GM18858 (cell line): ENCODE results near the gene PTPRT.

Source experiments
- ATAC-seq: cut with Tn5 transposase; IDR thresholded peaks from one replicate; pipeline ENCODE4 v1.9.1; 2021; ENCODE audit not compliant: unreplicated experiment

PTPRT gene

GRCh38 chr20:42740226-42740870, 449.4 kb downstream of the PTPRT start:
- ATAC-seq, result no peak

GRCh38 chr20:42739683-42740082, 450.0 kb downstream of the PTPRT start:
- ATAC-seq, result no peak

- no peak for ATAC-seq
Observed at GRCh38 chr20:42735539-42735938, 454.2 kb downstream of the PTPRT start.

GRCh38 chr20:42734660-42735368, 454.9 kb downstream of the PTPRT start:
- ATAC-seq, result no peak

GRCh38 chr20:42721923-42722322, 467.8 kb downstream of the PTPRT start:
- no peak for ATAC-seq

- no peak for ATAC-seq
Observed at GRCh38 chr20:42714298-42715141, 475.2 kb downstream of the PTPRT start.

GRCh38 chr20:42708266-42708665, 481.4 kb downstream of the PTPRT start:
- no peak for ATAC-seq

- no peak for ATAC-seq
Observed at GRCh38 chr20:42706759-42707158, 482.9 kb downstream of the PTPRT start.

GRCh38 chr20:42705550-42705949, 484.2 kb downstream of the PTPRT start:
- ATAC-seq, result no peak

- no peak for ATAC-seq
Observed at GRCh38 chr20:42703744-42704143, 486.0 kb downstream of the PTPRT start.

- no peak for ATAC-seq
Observed at GRCh38 chr20:42701948-42702347, 487.8 kb downstream of the PTPRT start.

- no peak for ATAC-seq
Observed at GRCh38 chr20:42700372-42700771, 489.3 kb downstream of the PTPRT start.

GRCh38 chr20:42697962-42698361, 491.7 kb downstream of the PTPRT start:
- no peak for ATAC-seq

GRCh38 chr20:42690842-42691437, 498.8 kb downstream of the PTPRT start:
- ATAC-seq, result no peak

- ATAC-seq, result no peak
Observed at GRCh38 chr20:42688576-42688975, 501.1 kb downstream of the PTPRT start.

GRCh38 chr20:42686057-42686456, 503.6 kb downstream of the PTPRT start:
- no peak for ATAC-seq

GRCh38 chr20:42678895-42679294, 510.8 kb downstream of the PTPRT start:
- no peak for ATAC-seq

- ATAC-seq, result no peak
Observed at GRCh38 chr20:42656130-42656529, 533.6 kb downstream of the PTPRT start.

- ATAC-seq, result no peak
Observed at GRCh38 chr20:42652266-42652665, 537.4 kb downstream of the PTPRT start.

- no peak for ATAC-seq
Observed at GRCh38 chr20:42650191-42650746, 539.4 kb downstream of the PTPRT start.

GRCh38 chr20:42649748-42650147, 540.0 kb downstream of the PTPRT start:
- no peak for ATAC-seq
